ENCODE data around the gene KIT.

KIT gene

DNA sequence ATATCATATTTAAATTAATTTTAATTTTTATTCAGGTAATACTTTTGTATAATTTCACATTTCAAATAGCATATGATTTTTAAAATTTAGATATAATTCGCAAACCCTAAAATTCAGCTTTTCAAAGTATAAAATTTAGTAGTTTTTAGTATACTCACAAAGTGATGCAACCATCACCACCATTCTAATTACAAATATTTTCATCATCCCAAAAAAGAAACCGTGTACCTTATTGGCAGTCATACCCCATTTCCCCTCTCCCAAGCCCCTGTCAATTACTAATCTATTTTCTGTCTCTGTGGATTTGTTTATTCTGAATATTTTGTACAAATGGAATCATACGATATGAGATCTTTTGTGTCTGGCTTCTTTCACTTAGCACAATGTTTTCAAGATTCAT is 37.0 kb upstream of the KIT start:
- no peaks in the 10 kb centered on the region for H3K9me3 ChIP-seq (ENCODE audit: insufficient read depth, low read depth, low read length)
- H3K27me3 ChIP-seq (ENCODE audit: insufficient read depth, low read length, poor library complexity, severe bottlenecking), result no peaks in the 10 kb centered on the region
- no peak overlapping the region for H3K4me2 ChIP-seq (ENCODE audit: low read depth, low read length, poor library complexity, severe bottlenecking)
- H3K9ac ChIP-seq (ENCODE audit: low read depth, low read length, poor library complexity, severe bottlenecking), result no peak overlapping the region
- no peaks in the 10 kb centered on the region for H3F3A ChIP-seq (ENCODE audit: low read depth)
- no peaks in the 10 kb centered on the region for H3K79me2 ChIP-seq (ENCODE audit: insufficient read depth, low read length)
- no peaks in the 10 kb centered on the region for H3K36me3 ChIP-seq (ENCODE audit: insufficient read depth, low read length)
- no peak overlapping the region for H2AFZ ChIP-seq (ENCODE audit: low read length)
- no peak for TF ChIP-seq EZH2phosphoT487 (IDR thresholded peaks at IDR 0.05; ENCODE audit: borderline replicate concordance)
- TF ChIP-seq, protein P1, sequence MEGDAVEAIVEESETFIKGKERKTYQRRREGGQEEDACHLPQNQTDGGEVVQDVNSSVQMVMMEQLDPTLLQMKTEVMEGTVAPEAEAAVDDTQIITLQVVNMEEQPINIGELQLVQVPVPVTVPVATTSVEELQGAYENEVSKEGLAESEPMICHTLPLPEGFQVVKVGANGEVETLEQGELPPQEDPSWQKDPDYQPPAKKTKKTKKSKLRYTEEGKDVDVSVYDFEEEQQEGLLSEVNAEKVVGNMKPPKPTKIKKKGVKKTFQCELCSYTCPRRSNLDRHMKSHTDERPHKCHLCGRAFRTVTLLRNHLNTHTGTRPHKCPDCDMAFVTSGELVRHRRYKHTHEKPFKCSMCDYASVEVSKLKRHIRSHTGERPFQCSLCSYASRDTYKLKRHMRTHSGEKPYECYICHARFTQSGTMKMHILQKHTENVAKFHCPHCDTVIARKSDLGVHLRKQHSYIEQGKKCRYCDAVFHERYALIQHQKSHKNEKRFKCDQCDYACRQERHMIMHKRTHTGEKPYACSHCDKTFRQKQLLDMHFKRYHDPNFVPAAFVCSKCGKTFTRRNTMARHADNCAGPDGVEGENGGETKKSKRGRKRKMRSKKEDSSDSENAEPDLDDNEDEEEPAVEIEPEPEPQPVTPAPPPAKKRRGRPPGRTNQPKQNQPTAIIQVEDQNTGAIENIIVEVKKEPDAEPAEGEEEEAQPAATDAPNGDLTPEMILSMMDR (conservative IDR thresholded peaks at IDR 0.05; ENCODE audit: low read length), result no peak
- no peaks in the 10 kb centered on the region for H4K20me1 ChIP-seq (ENCODE audit: insufficient read depth, low read length, poor library complexity, severe bottlenecking)
- no peak overlapping the region for H3K4me3 ChIP-seq (ENCODE audit: low read length, poor library complexity, severe bottlenecking)
- H3K9me2 ChIP-seq (replicated peaks; ENCODE audit: low read depth, low read length), result no peaks in the 10 kb centered on the region
- H3K4me1 ChIP-seq (ENCODE audit: insufficient read depth, low read length, poor library complexity, severe bottlenecking), result no peaks in the 10 kb centered on the region

DNA sequence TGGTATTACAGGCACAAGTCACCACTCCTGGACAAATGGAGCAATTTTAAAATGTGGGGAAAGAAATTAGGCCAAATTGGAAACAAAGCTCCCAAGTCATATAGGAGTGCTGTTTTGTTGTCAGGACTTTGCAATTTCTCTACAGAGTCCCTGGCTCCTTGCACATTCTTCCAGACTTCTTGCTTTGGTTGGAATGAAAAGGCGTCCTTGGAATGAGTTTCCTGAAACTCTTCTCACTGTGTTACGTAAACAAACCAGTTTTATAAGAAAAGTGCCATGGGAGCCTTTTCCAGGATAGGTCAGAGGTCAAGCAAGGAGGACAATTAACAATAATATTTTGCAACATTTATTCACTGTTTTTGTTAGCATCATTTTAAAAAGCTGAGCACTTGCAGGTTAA is 32.4 kb upstream of the KIT start:
- H3K36me3 ChIP-seq (ENCODE audit: insufficient read depth, low read length), result no peaks in the 10 kb centered on the region
- TF ChIP-seq, protein P1 (conservative IDR thresholded peaks at IDR 0.05; ENCODE audit: low read length), result no peak
- no peak for TF ChIP-seq EZH2phosphoT487 (IDR thresholded peaks at IDR 0.05; ENCODE audit: borderline replicate concordance)
- no peak overlapping the region for H3K9ac ChIP-seq (ENCODE audit: low read depth, low read length, poor library complexity, severe bottlenecking)
- no peaks in the 10 kb centered on the region for H4K20me1 ChIP-seq (ENCODE audit: insufficient read depth, low read length, poor library complexity, severe bottlenecking)
- no peak overlapping the region for H3K4me2 ChIP-seq (ENCODE audit: low read depth, low read length, poor library complexity, severe bottlenecking)
- peaks cover 5% of the 10 kb centered on the region for H3K27me3 ChIP-seq (ENCODE audit: insufficient read depth, low read length, poor library complexity, severe bottlenecking)
- H3K4me1 ChIP-seq (ENCODE audit: insufficient read depth, low read length, poor library complexity, severe bottlenecking), result no peaks in the 10 kb centered on the region
- H3K9me2 ChIP-seq (replicated peaks; ENCODE audit: low read depth, low read length), result no peaks in the 10 kb centered on the region
- H3K4me3 ChIP-seq (ENCODE audit: low read length, poor library complexity, severe bottlenecking), result no peak overlapping the region
- H3K9me3 ChIP-seq (ENCODE audit: insufficient read depth, low read depth, low read length), result no peaks in the 10 kb centered on the region
- no peaks in the 10 kb centered on the region for H3F3A ChIP-seq (ENCODE audit: low read depth)
- H3K79me2 ChIP-seq (ENCODE audit: insufficient read depth, low read length), result no peaks in the 10 kb centered on the region
- no peak overlapping the region for H2AFZ ChIP-seq (ENCODE audit: low read length)

DNA sequence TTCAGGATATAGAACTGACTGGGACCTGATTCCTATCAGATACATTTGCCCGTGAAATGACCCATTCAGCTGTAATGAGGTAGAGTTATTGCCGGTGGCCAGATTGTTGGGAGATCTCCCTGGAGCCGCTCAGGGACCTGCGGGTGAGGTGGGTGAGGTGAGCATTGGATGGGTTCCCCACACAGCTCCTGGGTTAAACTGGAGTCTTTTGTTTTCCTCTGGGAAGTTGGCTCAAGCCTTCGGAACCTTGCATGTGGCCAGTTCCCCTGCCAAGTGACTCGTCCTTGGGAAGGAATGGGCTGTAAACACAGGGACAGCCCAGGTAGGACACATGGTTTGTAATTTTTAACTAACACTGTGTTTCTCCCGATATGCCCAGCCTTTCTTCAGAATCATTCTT is 31.6 kb upstream of the KIT start:
- no peaks in the 10 kb centered on the region for H3K36me3 ChIP-seq (ENCODE audit: insufficient read depth, low read length)
- no peak overlapping the region for H2AFZ ChIP-seq (ENCODE audit: low read length)
- no peak overlapping the region for H3K4me3 ChIP-seq (ENCODE audit: low read length, poor library complexity, severe bottlenecking)
- no peak overlapping the region for H3K9ac ChIP-seq (ENCODE audit: low read depth, low read length, poor library complexity, severe bottlenecking)
- no peaks in the 10 kb centered on the region for H3K4me1 ChIP-seq (ENCODE audit: insufficient read depth, low read length, poor library complexity, severe bottlenecking)
- no peaks in the 10 kb centered on the region for H3K79me2 ChIP-seq (ENCODE audit: insufficient read depth, low read length)
- H3K9me2 ChIP-seq (replicated peaks; ENCODE audit: low read depth, low read length), result no peaks in the 10 kb centered on the region
- no peaks in the 10 kb centered on the region for H3F3A ChIP-seq (ENCODE audit: low read depth)
- TF ChIP-seq, protein P1 (conservative IDR thresholded peaks at IDR 0.05; ENCODE audit: low read length), result no peak
- TF ChIP-seq EZH2phosphoT487 (IDR thresholded peaks at IDR 0.05; ENCODE audit: borderline replicate concordance), result no peak
- no peak overlapping the region for H3K4me2 ChIP-seq (ENCODE audit: low read depth, low read length, poor library complexity, severe bottlenecking)
- H4K20me1 ChIP-seq (ENCODE audit: insufficient read depth, low read length, poor library complexity, severe bottlenecking), result no peaks in the 10 kb centered on the region
- peaks cover 5% of the 10 kb centered on the region for H3K27me3 ChIP-seq (ENCODE audit: insufficient read depth, low read length, poor library complexity, severe bottlenecking)
- H3K9me3 ChIP-seq (ENCODE audit: insufficient read depth, low read depth, low read length), result no peaks in the 10 kb centered on the region

All from Loucy (cell line).